Stimulated activated CD4-positive, alpha-beta T cell treated with anti-CD3 and anti-CD28 coated beads, Interleukin-4, amount 100 ng/mL, for 4 hours (primary cell): ENCODE data around the gene TCAP.
"Not testable (repeated sequence)": the region's sequence is repeated elsewhere in the genome, so short reads cannot be mapped to it uniquely, and the experiment has no call there.

ENCODE experiments used
- DNase-seq, 2 experiments: peaks; one replicate each; pipeline ENCODE4 v3.0.0-alpha.2; 2020

TCAP gene

GRCh38 chr17:39706921-39707337 is 41.8 kb downstream of the TCAP start:
- no peak for DNase-seq

- no peak for DNase-seq
Observed at GRCh38 chr17:39709319-39709997, 44.3 kb downstream of the TCAP start.

- no peak for DNase-seq
Observed at GRCh38 chr17:39709998-39710964, 45.1 kb downstream of the TCAP start.

- DNase-seq: not testable (repeated sequence)
Observed at GRCh38 chr17:39711071-39711470, 45.9 kb downstream of the TCAP start.

- DNase-seq: no peak
Observed at GRCh38 chr17:39711851-39712250, 46.7 kb downstream of the TCAP start.

- no peak for DNase-seq
Observed at GRCh38 chr17:39714234-39714633, 49.1 kb downstream of the TCAP start.

- no peak for DNase-seq
Observed at GRCh38 chr17:39715375-39716072, 50.4 kb downstream of the TCAP start.
